ENCODE results near the gene C19orf33.
"Not testable (repeated sequence)": the region's sequence is repeated elsewhere in the genome, so short reads cannot be mapped to it uniquely, and the experiment has no call there.

Gene C19orf33

DNA sequence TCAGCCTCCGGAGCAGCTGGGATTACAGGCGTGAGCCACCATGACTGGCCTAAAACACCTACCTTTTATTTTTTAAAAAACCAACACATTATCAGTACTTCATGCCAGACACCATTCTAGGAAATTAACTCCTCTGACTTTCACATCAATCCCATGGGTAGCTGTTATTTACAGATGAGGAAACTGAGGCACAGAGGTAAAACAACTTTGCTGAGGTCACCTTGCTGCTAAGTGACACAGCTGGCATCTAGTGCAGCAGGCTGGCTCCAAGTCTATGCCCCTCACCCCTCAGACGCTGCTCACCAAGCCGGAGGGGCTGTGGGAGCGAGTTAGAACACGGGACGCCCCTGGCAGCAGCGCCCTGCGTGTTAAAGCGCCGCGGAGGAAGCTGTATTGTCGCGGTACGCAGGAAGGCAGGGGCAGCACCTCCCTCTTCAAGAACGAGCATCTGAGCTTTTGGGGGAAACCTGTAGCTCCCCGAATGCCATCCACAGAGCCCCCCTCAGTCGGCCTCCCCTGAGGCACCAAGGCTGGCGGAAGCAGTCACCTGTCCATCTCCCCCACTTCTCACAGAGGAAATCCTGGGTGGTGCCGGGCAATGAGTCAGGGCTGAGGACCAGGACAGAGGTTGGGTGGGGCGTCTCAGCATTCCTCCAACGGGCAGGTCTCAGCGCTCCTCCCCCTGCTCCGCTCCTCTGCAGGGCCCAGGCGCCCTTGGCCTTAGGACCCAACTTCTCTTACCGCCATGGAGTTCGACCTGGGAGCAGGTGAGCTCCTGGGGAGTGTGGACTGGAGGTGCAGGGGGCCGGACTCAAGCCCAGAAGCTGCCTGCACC is at the start of gene C19orf33:
C19orf33 (plus strand) TSS at position 735 of the 835 bp plus-strand sequence; CDS start at position 746, 11 bp downstream.
- DNase-seq = peak; percentile 93

DNA sequence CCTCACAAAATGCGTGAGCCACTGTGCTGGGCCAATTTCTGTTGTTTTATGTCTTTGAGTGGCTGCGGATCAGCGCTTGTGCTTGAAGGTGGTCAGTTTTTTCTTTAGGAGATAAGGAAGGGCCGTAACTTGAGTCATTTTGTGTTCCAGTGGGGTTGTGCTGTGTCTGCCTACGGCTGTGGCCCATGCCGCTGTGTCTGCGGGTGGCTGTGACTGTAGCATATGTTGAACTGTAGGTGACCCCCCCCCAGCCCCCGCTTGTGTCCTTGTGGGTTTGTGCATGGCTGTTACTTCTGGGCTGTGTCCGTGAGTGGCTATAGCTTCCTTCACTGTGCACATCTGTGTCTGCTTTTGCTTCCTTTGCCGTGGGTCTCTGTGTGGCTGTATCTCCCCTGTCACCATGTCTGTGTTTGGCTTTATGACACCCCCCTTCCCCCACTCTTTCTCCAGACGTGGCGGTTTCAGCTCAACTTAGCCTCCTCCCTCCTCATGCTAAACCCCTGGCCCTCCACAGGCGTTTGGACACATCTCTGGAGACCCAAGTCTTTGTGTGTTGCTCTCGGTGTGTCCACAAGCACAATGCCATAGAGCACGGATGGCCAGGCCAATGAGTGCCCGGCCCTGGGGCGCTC is 48.6 kb upstream of the C19orf33 start:
- no peak for DNase-seq

DNA sequence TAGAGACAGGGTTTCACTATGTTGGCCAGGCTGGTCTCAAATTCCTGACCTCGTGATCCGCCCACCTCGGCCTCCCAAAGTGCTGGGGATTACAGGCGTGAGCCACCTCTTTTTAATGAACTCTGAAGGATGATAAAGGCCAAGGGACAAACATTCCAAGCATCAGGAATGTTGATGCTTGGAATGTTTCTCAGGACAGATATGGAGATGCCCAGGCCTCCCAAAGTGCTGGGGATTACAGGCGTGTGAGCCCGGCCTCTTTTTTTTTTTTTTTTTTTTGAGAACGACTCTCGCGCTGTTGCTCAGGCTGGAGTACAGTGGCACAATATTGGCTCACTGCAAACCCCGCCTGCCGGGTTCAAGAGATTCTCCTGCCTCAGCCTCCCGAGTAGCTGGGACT is 42.1 kb upstream of the C19orf33 start:
- DNase-seq = not testable (repeated sequence)

DNA sequence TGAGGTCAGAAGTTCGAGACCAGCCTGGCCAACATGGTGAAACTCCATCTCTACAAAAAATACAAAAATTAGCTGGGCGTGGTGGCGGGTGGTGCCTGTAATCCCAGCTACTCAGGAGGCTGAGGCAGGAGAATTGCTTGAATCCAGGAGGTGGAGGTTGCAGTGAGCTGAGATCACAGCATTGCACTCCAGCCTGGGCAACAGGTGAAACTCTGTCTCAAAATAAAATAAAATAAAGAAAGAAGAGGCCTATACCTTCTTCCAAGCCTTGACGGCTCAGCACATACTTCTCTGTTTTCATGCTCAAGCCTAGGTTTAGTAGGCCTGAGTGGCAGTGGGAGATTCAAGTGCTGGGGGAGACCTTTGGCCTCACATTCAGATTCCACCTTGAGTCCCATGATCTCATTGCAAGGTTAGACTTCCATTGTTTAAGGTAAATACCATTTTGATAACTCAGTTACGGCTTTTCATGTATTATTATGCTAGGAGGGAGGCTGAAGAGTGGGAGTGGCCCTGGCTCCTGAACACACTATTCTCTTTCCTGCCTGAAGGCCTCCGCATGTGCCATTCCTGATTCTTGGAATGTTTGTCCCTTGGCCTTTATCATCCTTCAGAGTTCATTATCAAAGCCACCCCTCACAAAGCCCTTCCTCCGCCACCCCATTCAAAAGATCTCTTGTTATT is 41.3 kb upstream of the C19orf33 start:
- no peak for DNase-seq

DNA sequence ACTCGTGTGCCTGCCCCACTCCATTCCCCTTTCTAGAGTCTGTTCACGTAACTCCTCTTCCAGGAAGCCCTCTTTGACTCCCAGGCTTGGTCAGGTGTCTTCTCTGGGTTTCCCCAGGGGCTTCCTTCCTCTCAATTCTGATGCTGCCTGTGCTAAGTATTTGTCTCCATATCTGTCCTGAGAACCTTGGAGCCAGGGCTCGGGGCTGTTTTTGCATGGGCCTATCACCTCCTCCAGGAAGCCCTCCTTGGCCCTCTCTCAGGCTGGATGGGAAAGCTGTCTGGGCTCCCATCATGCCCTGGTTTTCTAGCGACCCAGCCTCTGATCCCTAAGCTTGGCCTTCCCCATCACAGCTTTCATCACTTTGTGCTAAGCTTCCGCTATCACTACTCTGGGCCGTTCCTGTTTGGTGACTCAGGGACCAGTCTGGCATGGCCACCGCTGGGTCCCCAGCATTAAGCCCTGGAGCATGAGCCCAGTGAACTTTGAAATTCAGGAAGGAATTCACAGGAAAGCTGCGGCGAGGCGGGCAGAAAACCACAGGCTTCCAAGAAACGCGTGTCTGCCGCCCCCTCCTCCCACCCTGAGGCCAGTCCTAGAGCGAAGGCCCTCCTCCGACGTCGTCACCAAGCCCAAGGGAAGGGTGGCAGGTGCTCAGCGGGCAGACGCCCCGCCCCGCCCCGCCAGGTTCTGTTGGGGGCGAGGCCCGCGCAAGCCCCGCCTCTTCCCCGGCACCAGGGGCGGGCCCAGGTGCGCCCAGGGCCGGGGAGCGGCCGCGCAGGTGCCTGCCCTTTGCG is 40.2 kb upstream of the C19orf33 start:
- DNase-seq = peak; percentile 99

DNA sequence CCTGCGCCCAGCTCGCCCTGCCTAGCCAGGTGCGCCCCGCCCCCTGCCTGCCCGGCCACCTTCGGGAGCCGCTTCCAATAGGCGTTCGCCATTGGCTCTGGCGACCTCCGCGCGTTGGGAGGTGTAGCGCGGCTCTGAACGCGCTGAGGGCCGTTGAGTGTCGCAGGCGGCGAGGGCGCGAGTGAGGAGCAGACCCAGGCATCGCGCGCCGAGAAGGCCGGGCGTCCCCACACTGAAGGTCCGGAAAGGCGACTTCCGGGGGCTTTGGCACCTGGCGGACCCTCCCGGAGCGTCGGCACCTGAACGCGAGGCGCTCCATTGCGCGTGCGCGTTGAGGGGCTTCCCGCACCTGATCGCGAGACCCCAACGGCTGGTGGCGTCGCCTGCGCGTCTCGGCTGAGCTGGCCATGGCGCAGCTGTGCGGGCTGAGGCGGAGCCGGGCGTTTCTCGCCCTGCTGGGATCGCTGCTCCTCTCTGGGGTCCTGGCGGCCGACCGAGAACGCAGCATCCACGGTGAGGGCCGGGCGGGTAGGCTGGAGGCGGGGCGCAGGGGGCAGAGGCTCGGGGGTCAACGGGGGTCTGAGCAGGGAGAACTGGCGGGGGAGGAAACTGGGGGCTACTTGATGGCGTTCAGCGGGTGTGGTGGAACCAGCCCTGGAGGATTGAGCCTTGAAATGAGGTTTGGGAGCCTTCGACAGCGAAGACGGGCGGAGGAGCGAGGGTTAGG is 39.4 kb upstream of the C19orf33 start, which contains the start of gene SPINT2:
SPINT2 (plus strand) TSS at position 88 of the 727 bp plus-strand sequence; CDS start at position 408, 320 bp downstream.
- DNase-seq = peak; percentile 90

DNA sequence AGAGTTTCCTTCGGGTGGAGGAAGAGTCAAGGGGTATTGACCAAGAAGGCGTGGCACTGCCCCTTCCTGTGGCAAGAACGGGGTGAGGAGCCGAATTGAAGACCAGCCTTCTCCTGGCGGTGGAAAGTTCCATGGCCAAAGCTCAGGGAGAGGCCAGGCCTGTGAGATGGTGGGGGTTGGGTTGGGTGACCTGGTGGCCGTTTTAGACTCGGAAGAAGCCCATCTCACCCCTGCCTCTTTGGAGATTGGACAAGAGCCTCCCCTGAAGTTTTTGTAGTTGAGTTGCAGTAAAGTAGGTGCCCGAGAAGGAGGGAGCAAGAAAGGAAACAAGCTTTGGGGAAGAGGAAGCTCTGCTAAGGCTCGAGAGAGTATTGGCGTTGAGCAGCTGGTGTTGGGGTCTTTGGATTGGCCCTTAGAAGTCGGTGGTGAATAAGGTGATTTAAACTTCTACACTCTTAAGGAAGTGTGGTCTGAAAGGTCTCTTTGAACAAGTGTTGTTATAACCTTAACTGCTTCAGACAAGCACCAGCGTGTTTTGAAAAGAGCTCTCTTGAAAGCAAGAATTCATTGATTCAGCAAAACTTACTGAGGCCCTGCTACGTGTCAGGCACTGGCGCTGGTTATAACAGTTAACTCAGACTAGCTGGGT is 38.7 kb upstream of the C19orf33 start:
- DNase-seq = no peak

DNA sequence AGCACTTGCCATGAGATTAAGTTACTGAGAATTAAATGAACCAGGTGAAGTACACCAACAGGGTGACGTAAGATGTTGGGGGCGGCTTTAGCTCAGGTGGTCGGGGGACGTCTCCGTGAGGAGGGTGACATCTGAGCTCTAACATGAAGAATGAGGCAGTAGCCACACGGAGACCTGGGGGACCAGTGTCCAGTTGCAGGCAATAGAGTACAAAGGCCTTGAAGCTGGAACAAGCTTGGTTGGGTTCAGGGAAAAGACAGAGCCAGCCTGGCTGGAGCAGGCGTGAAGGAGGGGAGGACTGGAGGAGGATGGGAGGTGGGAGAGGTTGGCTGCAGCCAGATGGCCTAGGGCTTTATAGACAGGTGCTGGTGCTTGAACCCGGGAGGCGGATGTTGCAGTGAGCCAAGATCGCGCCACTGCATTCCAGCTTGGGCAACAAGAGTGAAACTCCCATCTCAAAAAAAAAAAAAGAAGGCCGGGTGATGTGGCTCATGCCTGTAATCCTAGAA is 38.1 kb upstream of the C19orf33 start:
- no peak for DNase-seq

DNA sequence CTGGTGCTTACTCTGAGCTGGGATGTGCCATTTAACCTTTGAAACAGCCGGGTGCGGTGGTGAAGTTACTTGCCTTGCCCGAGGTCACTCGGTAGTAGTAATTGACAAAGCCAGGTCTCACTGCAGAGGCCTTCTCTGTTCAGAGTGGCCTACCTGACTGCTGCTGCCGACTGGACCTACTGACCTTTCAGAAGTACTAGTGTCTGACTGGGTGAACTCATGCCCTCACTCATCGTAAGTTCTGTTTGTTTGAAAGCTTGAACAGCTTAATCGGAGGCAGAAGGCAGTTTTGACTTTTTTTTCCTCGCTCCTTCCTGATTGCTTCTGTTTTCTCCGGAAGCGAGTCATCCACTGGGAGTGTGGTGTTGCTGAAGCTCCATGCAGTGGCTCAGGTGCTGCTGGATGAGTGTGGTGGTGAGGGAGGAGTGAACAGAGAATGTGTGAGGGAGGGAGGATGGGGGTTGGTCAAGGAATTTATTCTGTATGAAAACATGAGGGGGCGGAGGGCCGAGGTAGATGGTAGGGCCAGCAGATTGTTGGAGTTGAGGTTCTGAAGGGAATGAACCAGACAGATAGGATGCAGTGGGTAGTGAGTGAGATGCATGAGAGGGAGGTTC is 37.0 kb upstream of the C19orf33 start:
- peak; percentile 86 for DNase-seq

DNA sequence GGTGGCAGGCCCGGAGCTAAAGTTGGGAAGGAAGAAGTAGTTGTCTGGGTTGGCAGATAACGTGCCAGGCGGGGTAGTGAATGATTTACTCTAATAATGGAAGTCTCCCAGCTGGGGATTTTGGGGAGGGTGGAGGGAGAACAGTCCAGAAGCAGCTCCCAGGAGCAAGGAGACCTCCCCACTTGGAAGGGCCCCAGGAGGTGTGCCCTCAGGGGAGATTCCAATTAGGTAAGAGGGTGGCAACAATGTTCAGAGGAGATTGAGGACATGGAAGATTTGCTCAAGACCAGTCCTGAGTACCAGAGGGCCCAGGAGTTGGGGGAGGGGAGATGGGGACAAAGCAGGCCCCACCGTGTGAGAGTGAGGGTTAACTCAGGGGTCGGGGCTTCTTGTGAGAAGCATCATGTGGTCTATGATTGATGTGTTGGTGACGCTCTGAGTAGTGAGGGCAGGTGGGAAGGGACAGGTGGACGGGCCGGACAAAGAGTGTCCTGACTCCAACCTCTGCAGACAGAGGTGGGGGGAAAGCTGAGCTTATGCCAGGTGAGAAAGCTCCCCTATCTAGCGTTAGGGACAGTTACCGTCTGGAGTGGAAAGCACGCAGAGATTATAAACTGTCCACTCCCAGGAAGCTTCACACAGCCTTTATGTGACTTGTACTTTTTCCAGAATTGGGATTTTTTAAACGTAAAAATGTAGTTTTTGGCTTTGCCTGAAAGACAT is 36.1 kb upstream of the C19orf33 start:
- DNase-seq = no peak

DNA sequence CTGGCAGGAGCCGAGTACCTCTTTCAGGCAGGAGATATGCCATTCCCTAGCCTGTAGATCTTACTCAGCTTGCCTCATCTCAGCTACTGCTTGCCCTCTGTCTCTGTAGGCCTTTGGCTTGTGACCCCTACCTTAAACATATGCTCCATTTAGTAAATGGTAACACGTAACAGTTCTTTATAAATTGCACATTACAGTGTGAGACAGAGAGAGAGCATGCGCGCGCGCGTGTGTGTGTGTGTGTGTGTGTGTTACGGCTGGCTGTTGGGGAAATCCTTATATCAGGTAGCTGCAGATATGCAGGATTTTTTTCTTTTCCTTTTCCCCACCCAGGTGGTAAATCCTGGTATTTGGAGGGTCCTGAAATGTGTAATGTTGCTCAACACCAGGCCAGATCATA is 35.5 kb upstream of the C19orf33 start:
- peak; percentile 55 for DNase-seq

DNA sequence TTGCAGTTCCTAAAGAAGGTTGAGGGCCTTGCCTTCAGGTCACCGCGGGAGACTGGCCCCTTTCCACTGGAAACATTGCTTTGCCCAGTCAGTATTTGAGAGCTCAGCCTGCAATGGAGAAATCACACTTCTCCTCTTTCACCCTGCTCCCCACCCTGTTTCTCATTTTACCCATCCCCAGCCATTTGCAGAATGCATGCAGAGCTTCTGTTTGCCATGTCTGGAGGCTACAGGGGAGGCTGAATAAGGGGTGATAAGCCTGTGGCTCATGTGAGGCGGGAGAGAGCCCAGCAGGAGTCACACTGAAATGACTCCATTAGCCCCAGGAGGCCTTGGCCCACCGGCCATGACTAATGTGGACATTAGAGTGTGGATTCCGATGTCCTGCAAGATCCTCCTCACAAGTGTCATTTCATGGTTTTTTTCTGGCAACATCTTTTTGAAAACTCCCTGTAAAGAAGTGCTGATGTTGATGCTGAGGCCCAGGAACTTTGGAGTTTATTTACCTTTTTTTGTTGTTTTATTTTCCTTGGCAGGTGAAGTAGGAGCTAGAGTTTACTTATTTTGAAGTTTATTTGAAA is 33.4 kb upstream of the C19orf33 start:
- peak; percentile 83 for DNase-seq

DNA sequence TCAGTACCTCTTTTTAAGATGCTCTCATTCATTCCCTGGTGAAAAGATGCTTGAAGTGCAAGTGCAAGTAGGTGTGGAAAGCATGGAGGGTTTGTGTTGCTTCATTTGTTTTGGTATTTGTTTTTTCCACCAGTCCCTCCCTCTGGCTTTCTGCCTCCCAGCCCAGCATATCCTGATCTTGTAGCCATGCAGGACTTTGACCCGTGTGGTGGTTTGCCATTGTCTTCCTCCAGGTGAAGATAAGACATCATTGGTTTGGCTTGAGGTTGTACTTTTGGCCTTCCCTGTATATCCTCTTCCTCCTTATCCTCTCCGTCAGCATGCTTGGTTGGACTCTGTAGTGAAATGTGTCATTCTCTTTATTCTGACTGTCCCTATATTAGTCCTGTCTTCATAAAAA is 30.6 kb upstream of the C19orf33 start:
- no peak for DNase-seq

DNA sequence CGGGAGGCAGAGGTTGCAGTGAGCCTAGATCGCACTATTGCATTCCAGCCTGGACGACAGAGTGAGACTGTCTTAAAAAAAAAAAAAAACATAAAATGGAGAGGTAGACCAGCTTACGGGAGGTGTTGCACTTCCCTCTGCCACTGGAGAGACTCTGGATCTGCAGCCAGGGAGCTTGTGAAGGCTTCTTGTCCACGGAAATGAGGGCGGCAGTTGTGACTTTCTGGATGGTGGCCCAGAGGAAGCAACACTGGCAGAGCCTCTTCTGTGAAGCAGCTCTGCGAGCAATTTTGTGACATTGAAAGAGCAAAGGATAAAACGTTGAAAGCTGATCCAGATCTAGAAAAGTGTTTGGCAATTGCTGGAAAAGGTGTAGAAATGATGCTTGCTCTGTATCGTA is 29.3 kb upstream of the C19orf33 start:
- DNase-seq = peak; percentile 48

DNA sequence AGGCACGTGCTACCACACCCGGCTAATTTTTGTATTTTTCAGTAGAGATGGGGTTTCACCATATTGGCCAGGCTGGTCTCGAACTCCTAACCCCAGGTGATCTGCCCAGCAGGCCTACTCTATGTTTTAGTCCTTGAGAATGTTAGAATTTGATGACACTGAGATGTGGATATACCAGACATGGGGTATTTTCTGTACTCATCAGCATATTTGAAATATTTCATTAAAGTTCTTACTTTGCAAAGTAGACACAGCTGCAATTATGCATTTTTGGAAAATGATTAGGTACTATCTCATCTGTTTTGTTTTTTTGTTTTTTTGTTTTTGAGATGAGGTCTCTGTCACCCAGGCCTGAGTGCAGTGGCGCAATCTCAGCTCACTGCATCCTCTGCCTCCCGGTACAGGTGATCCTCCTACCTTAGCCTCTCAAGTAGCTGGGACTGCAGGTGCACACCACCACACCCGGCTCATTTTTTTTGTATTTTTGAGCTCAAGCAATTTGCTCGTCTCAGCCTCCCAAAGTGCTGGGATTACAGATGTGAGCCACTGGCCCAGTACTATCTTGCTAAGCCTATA is 27.0 kb upstream of the C19orf33 start:
- no peak for DNase-seq

DNA sequence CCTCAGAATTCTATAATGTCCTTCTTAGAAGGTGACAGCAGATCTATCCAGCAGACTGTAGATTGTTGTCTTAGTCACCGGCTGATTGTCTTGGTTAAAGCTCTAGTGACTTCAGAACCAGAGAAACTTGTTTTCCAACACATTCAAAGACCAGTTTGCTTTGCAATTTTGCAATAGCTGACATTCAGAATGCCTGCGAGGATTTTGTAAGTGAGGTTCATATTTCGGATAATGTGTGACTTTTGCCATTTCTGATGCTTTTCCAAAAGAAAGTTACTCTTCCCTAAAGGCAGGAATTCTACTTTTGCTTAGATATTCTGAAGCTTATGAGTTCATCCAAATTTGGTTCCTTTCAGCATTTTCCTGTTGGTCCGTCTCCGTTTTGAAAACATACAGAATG is 26.5 kb upstream of the C19orf33 start:
- no peak for DNase-seq

DNA sequence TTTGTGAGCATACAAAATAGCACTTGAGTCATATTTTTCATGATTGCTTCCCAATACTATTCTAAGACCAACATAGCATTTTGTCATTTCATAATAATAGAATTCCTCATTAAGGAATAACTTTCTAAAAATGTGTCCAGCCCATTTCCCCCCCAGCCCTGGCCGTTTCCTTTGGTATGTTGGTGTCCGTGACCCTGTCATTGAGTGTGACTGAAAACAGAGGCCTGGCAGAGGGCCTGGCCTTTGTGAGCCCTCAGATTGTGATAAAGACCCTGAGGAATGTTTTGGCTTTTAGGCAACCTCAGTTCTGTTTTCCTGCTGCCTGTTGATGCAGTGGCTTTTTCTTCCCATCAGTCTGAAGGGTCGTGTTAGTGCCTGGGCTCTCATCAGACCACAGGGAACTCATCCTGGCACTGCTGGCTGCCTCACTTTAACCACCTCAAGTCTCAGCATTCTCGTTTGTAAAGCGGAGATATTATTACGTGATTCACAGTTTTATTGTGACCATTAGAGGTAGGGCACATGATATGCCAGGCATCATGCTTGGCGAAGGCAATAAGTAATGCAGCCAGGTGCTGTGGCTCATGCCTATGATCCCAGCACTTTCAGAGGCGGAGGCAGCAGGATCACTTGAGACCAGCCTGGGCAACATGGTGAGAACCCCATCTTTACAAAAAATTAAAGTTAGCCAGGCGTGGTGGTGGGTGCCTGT is 25.9 kb upstream of the C19orf33 start:
- DNase-seq = peak; percentile 91

DNA sequence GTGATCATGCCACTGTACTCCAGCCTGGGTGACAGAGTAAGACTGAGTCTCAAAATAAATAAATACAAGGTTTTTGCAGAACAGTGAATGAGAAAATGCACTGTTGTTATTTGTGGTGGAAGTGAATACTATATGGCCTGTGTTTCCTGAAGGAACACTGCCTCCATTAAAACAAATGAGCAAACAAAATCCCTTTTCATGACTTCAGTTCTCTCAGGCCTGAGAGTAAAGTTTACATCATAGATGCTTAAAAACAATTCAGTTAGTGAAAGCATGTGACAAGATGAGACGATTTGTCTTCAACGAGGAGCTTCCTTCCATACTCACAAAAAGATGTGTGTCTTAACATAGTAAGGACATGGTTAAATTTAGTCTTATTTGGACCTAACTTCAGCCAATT is 25.3 kb upstream of the C19orf33 start:
- no peak for DNase-seq
